Fibroblast of skin of abdomen (primary cell): ENCODE results near the gene COL8A2. TPM values are rescaled to one million over a fixed set of nuclear protein-coding genes. Genes with fewer than 3 reads are reported as not detected.
"Not testable (repeated sequence)": the region's sequence is repeated elsewhere in the genome, so short reads cannot be mapped to it uniquely, and the experiment has no call there.

ENCODE experiments used
- DNase-seq: peaks from one replicate; pipeline ENCODE4 v3.0.0-alpha.2; 2013
- polyA plus RNA-seq, 2 experiments: library from polyadenylated mRNA; unstranded; fragments of 120-200 nt; gene quantifications; one replicate each; pipeline ENCODE4 v1.2.1, GENCODE V29; 2013; ENCODE audit not compliant: insufficient read length in 2 of 2

Gene COL8A2
- 9.9 TPM for polyA plus RNA-seq (2013, experiment 1 of 2; ENCODE audit: insufficient read length)
- 9.8 TPM for polyA plus RNA-seq (2013, experiment 2 of 2; ENCODE audit: insufficient read length)

DNA sequence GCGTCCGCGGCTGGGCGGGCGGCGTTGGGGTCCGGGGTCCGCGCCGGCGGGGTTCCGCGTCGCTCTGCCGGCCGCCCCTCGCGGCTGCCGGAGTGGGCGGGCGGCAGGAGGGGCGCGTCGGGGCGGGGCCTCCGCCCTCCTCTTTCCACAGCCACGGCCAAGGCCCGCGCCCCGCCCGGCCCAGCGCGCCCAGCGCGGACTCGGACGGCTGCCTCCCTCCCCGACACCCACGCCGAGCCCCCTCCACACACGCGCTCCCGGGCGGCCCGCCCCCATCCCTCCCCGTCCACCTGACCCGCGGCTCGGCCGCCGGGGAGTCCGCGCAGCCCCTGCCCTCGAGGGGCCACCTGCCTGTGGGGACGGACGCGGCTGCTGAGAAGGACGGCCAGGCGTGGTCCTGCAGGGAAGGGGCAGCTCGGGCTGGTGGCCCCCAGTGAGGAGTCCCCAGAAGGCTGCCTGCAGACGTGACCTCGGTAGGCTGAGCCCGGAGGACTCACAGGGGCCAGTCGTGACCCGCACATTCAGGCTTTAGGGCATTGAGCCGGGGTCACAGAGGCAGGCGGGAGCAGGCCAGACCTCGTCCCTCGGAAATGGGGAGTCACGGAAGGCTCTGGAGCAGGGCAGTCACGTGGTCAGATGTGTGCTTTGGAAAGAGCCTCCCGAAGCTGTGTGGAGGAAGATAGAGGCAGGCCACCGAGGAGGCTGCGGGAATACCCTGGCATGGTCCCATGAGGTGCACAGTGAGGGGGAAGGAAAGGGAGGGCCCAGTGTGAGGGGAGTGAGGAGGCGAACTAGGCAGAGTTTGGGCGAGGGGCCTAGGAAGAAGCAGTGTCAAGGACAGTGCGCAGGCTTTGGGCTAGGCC, at the start of gene COL8A2:
Gene COL8A2 (minus strand): TSS at position 94 of the 863 bp plus-strand sequence. CDS start 24,980 bp downstream, outside the sequence.
- no peak for DNase-seq

DNA sequence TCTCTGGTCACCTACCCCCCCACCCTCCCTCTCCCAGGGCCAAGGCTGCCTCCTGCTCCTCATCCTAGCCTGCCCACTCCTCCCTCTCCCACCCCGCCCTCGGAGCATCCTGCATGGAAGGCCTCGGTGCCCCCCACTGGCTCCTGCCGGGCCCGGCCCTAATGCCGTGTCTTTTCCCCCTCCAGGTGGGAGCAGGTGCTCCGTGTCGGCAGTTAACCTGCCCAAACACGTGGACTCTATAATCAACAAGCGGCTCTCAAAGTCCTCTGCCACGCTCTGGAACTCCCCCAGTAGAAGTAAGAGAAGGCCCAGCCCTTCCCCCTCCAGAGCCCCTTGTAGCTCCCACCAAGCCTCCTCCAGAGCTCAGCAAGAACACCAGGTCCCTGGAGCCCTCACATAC, 49.7 kb upstream of the COL8A2 start:
- DNase-seq: no peak

- peak; percentile 72 for DNase-seq
These were observed 48.0 kb upstream of the COL8A2 start for GRCh38 chr1:36172983-36173382.

DNA sequence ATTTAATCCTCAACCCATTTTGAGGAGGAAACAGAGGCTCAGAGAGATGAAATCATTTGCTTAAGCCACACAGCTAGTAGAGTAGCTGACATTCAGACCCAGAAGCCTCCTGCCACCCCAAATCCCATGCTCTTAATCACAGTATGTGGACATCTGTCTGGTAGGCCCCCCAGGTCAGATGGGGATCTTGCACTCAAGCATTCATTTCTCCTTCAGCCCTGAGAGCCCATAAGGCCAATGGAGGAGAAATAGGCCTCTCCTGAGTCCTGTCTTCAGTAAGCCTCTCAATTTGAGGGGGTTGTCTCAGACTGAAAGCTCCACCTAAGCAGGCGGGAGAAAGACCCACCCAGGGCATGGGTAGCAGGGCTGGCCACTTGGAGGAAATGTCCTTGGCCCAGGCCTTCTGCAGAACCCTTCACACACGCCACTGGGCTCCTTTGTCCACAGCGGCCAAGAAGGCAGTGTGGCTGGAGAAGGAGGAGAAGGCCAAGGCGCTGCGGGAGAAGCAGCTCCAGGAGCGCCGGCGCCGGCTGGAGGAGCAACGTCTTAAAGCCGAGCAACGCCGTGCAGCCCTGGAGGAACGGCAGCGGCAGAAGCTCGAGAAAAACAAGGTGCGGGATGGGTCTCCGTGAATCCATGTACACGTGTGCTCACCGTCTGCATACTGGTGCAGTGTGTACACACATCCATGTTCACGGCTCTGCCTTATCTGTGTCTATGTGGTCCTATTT, 47.2 kb upstream of the COL8A2 start:
- DNase-seq: no peak

DNA sequence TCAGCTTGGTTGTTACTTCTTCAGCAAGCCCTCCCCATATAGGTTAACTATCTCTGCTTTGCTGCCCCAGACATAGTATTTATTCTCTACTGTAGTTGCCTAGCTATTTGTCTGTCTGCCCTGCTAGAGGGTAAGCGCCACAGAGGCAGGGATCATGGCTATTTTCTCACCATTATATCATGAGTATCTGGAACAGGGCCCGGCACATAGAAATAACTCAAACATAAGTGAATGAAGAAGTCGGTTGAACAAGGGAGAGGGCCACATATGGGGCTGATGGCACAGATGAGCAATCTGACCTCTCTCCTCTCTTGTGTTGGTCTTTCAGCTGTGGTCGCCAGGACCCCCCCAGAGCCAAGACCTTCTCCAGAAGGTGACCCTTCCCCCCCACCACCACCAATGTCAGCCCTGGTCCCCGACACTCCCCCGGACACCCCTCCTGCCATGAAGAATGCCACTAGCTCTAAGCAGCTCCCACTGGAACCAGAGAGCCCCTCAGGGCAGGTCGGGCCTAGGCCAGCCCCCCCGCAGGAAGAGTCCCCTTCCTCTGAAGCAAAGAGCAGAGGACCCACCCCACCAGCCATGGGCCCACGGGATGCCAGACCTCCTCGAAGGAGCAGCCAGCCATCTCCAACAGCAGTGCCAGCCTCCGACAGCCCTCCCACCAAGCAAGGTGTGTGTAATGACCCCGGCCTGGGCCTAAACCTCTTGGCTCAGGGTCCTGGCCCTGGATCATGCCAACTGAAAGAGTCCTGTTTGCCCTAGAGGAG, 45.8 kb upstream of the COL8A2 start:
- DNase-seq: no peak

- no peak for DNase-seq
These were observed 43.5 kb upstream of the COL8A2 start for GRCh38 chr1:36168514-36168913.

- DNase-seq: peak; percentile 39
These were observed 42.2 kb upstream of the COL8A2 start for GRCh38 chr1:36166938-36167905.

DNA sequence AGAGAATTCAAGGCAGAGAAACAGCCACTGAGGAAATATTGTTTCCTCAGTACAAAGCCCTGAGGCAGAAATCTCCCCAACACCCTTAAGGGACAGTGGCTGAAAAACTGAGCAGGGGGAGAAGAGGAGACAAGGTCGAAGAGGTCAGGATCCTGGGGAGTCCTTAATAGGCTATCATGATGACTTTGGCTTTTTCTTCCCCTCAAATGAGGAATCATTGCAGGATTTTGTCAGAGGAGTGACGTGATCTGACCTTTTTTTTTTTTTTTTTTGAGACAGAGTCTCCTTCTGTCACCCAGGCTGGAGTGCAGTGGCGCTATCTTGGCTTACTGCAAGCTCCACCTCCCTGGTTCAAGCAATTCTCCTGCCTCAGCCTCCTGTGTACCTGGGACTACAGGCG, 41.1 kb upstream of the COL8A2 start:
- DNase-seq: no peak

DNA sequence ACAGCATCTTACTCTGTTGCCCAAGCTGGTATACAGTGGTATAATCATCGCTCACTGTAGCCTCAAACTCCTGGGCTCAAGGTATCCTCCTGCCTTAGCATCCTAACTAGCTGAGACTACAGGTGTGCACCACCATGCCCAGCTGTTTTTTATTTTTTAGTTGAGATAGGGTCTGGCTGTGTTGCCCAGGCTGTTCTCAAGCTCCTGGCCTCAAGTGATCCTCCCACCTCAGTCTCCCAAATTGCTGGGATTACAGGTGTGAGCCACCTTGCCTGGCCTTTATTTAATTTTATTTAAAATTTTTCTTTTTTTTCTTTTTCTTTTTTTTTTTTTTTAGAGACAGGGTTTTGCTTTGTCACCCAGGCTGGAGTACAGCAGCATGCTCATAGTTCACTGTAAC, 40.1 kb upstream of the COL8A2 start:
- no peak for DNase-seq

DNA sequence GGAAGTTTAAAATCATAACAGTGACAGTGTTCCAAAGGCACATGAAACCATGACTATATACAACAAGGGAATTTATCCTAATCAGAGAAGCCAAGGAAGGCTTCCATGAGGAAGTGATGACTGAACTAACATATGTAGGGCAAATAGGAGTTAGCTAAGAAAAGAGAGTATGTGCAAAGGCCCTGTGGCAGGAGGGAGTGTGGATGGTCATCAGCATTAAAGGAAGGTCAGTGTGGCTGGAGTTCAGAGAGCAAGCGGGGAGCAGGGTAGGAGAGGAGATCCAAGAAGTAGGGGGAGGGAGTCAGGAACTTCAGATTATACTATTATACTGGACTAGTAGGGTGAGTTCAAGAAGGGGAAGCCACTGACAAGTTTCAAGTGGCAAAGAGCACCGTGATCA, 39.3 kb upstream of the COL8A2 start:
- no peak for DNase-seq

GRCh38 chr1:36163426-36163825, 38.4 kb upstream of the COL8A2 start:
- no peak for DNase-seq

- DNase-seq: no peak
These were observed 37.7 kb upstream of the COL8A2 start for GRCh38 chr1:36162680-36163239.

DNA sequence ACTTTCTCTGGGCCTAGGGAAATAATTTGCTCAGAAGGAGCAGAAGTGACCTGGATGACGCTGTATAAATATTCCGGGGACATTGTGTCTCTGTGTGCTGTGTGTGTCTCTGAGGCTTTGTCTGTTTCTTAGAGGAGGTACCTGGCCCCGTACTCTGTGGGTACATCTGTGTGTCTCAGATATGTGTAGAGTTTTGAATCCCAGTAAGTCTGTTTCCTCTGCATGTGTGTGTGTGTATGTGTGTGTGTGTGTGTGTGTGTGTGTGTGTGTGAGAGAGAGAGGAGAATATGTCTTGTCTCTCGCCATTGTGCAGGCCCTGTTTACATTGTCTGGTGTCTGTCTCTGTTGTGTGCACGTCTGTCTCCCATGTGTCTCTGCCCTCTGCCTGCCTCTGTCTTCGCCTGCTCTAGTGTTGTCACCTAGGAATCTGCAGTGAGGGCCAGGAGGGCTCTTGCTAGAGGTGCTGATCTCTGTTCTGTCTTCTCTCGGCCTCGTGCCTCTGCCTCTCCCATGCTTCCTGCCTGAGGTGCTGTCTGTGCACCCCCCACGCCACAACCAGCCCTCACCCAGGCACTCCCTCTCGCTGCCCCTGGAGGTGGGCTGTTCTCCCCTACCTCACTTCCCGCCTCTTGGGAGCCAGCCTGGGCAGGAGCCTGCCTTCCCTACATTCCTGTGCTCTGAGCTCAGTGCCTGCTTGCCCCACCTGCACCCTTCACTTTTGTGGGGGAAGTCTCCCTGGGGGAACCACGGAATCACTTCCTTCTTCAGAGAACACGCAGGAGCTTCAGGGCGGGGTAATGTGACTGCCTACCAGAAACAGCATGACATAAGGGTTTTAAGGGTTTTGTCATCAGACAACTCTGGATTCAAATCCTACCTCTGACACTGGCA, 36.9 kb upstream of the COL8A2 start:
- no peak for DNase-seq

DNA sequence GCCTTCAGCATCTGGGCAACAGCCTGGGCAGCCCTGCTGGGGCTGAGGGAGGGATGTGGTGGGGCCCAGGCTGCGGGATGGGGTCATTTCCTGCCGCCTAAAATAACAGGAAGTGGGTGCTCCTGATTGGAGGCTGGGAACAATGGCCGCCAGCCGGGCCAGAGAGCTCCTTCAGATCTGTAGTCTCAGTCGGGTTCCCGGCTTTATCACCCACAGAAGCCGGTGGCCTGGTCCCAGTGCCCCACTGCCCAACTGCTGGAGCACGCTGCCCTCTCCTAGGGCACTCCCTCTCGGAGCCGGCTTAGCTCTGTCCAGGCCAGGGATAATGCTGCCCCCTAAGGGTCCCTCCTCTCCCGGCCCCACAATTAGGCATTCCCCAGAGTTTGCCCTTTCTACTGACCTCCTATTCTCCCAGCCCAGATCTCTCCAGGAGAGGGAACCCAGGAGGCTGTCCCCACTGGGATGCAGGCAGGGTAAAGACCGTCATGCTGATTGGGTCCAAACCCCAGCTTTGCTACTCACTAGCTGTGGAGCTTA, 36.0 kb upstream of the COL8A2 start:
- peak; percentile 67 for DNase-seq

DNA sequence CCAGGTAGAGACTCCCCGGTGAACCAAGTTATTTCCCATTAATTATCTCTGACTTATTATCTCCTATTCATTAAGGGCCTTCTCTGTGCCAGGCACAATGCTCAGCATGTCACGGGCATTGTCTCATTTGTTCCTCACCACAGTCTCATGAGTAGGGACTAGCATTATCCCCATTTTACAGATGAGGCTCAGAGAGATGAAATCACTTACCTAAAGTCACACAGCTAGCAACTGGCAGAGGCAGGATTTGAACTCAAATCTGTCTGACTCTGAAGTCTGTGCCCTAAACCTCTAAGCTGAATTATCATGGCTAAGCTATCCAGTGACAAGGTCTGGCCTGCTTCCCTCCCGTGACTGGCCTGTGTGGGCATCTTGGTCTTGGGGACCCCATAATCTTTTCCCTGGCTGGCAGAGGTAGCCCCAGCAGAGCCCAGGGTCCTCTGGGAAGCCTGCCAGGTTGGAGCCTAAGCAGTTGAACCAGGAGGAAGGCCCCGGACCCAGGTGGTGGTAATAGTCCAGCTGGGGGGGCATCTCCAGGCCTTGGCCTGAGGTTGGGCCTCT, 35.4 kb upstream of the COL8A2 start:
- DNase-seq: no peak

GRCh38 chr1:36159614-36160387, 34.8 kb upstream of the COL8A2 start:
- no peak for DNase-seq

- not testable (repeated sequence) for DNase-seq
These were observed 33.8 kb upstream of the COL8A2 start for GRCh38 chr1:36158827-36159252.

GRCh38 chr1:36157973-36158826, 33.2 kb upstream of the COL8A2 start:
- no peak for DNase-seq
